COLO829 (cell line): ENCODE results near the gene BICDL1.

Experiments used
- DNase-seq: peaks from one replicate; pipeline ENCODE4 v3.0.0; 2012; ENCODE audit warnings: low spot score

Gene BICDL1

GRCh38 chr12:120055231-120056000 is 66.4 kb downstream of the BICDL1 start:
- no peak for DNase-seq

GRCh38 chr12:120056739-120057138 is 67.7 kb downstream of the BICDL1 start:
- no peak for DNase-seq

- no peak for DNase-seq
Observed at GRCh38 chr12:120060196-120060595, 71.2 kb downstream of the BICDL1 start.

GRCh38 chr12:120060717-120061116 is 71.7 kb downstream of the BICDL1 start:
- no peak for DNase-seq

- no peak for DNase-seq
Observed at GRCh38 chr12:120061575-120062214, 72.7 kb downstream of the BICDL1 start.

GRCh38 chr12:120062976-120063579 is 74.0 kb downstream of the BICDL1 start:
- DNase-seq, result no peak

- DNase-seq, result no peak
Observed at GRCh38 chr12:120064054-120064940, 75.3 kb downstream of the BICDL1 start.

- no peak for DNase-seq
Observed at GRCh38 chr12:120065472-120065871, 76.4 kb downstream of the BICDL1 start.

- no peak for DNase-seq
Observed at GRCh38 chr12:120066341-120066740, 77.3 kb downstream of the BICDL1 start.

GRCh38 chr12:120067084-120067869 is 78.2 kb downstream of the BICDL1 start:
- DNase-seq, result no peak

- no peak for DNase-seq
Observed at GRCh38 chr12:120067901-120068300, 78.9 kb downstream of the BICDL1 start.

GRCh38 chr12:120069278-120069677 is 80.2 kb downstream of the BICDL1 start:
- DNase-seq, result no peak

GRCh38 chr12:120071493-120072020 is 82.5 kb downstream of the BICDL1 start:
- DNase-seq, result no peak

GRCh38 chr12:120072472-120073249 is 83.6 kb downstream of the BICDL1 start:
- DNase-seq, result no peak

GRCh38 chr12:120075034-120075616 is 86.1 kb downstream of the BICDL1 start:
- DNase-seq, result no peak

- DNase-seq, result no peak
Observed at GRCh38 chr12:120076651-120077050, 87.6 kb downstream of the BICDL1 start.

- DNase-seq, result no peak
Observed at GRCh38 chr12:120077260-120077659, 88.2 kb downstream of the BICDL1 start.

GRCh38 chr12:120078868-120079267 is 89.8 kb downstream of the BICDL1 start:
- DNase-seq, result no peak

- no peak for DNase-seq
Observed at GRCh38 chr12:120079411-120080400, 90.7 kb downstream of the BICDL1 start.
